ENCODE measurements around the gene NEURL1B. TPM values are rescaled to one million over a fixed set of nuclear protein-coding genes. Genes with fewer than 3 reads are reported as not detected.

NEURL1B gene
- total RNA-seq, 1 experiment from 2014 or later = 2.8 TPM

GRCh38 chr5:172593721-172594235 lies 47.3 kb upstream of the NEURL1B start:
- peaks cover 82% of the 10 kb centered on the region for H3K27me3 Mint-ChIP-seq (ENCODE audit: unreplicated experiment)

GRCh38 chr5:172594431-172594830 lies 46.6 kb upstream of the NEURL1B start:
- Mint-ChIP-seq H3K27me3 (ENCODE audit: unreplicated experiment) (peaks cover 76% of the 10 kb centered on the region), H3K9me3 (ENCODE audit: low read depth, unreplicated experiment) (no peaks in the 10 kb centered on the region), H3K27ac (ENCODE audit: unreplicated experiment) (no peak overlapping the region), H3K4me3 (ENCODE audit: low read depth, unreplicated experiment) (no peak overlapping the region), H3K36me3 (ENCODE audit: insufficient read depth, unreplicated experiment) (no peaks in the 10 kb centered on the region), H3K4me1 (ENCODE audit: low read depth, unreplicated experiment) (no peaks in the 10 kb centered on the region)
- DNase-seq = no peak
- CTCF ChIA-PET = interaction anchor here (1.0 kb wide), 1 partner anchor 18 kb away, joined by 3 read pairs; no protein-coding TSS in a partner anchor
- intact Hi-C loops (cut with micrococcal nuclease; ENCODE audit: unreplicated experiment) = no loop called here
- no peak for TF ChIP-seq CTCF (IDR thresholded peaks at IDR 0.05; ENCODE audit: unreplicated experiment)
- no TSS peak for BruUV-seq (replicated peaks)

More at GRCh38 chr5:172593721-172594235, 47.3 kb upstream of the NEURL1B start:
- Mint-ChIP-seq H3K9me3 (ENCODE audit: low read depth, unreplicated experiment) (no peaks in the 10 kb centered on the region), H3K36me3 (ENCODE audit: insufficient read depth, unreplicated experiment) (no peaks in the 10 kb centered on the region), H3K4me1 (ENCODE audit: low read depth, unreplicated experiment) (no peaks in the 10 kb centered on the region), H3K27ac (ENCODE audit: unreplicated experiment) (no peak overlapping the region), H3K4me3 (ENCODE audit: low read depth, unreplicated experiment) (no peak overlapping the region)
- CTCF ChIA-PET = no interaction called here
- TF ChIP-seq CTCF (IDR thresholded peaks at IDR 0.05; ENCODE audit: unreplicated experiment) = no peak
- intact Hi-C loops (cut with micrococcal nuclease; ENCODE audit: unreplicated experiment) = no loop called here
- DNase-seq = no peak
- no TSS peak for BruUV-seq (replicated peaks)

GRCh38 chr5:172594867-172595466 lies 46.1 kb upstream of the NEURL1B start:
- intact Hi-C loops (cut with micrococcal nuclease; ENCODE audit: unreplicated experiment) = no loop called here
- CTCF ChIA-PET = interaction anchor here (0.6 to 1.0 kb wide), 2 partner anchors 19 to 536 kb away, joined by 3 read pairs; no protein-coding TSS in a partner anchor
- Mint-ChIP-seq H3K36me3 (ENCODE audit: insufficient read depth, unreplicated experiment) (no peaks in the 10 kb centered on the region), H3K27ac (ENCODE audit: unreplicated experiment) (no peak overlapping the region), H3K4me1 (ENCODE audit: low read depth, unreplicated experiment) (no peaks in the 10 kb centered on the region), H3K27me3 (ENCODE audit: unreplicated experiment) (peaks cover 72% of the 10 kb centered on the region), H3K4me3 (ENCODE audit: low read depth, unreplicated experiment) (no peak overlapping the region), H3K9me3 (ENCODE audit: low read depth, unreplicated experiment) (no peaks in the 10 kb centered on the region)
- TF ChIP-seq CTCF (IDR thresholded peaks at IDR 0.05; ENCODE audit: unreplicated experiment) = no peak
- no TSS peak for BruUV-seq (replicated peaks)
- DNase-seq = no peak

- no peak overlapping the region for H3K27ac Mint-ChIP-seq (ENCODE audit: unreplicated experiment)
- H3K9me3 Mint-ChIP-seq (ENCODE audit: low read depth, unreplicated experiment) = no peaks in the 10 kb centered on the region
- no peak overlapping the region for H3K4me3 Mint-ChIP-seq (ENCODE audit: low read depth, unreplicated experiment)
- DNase-seq = no peak
- no peaks in the 10 kb centered on the region for H3K4me1 Mint-ChIP-seq (ENCODE audit: low read depth, unreplicated experiment)
- H3K27me3 Mint-ChIP-seq (ENCODE audit: unreplicated experiment) = peaks cover 70% of the 10 kb centered on the region
- intact Hi-C loops (cut with micrococcal nuclease; ENCODE audit: unreplicated experiment) = no loop called here
- CTCF ChIA-PET = interaction anchor here (0.6 kb wide), 1 partner anchor 535 kb away, joined by 3 read pairs; no protein-coding TSS in a partner anchor
- no peaks in the 10 kb centered on the region for H3K36me3 Mint-ChIP-seq (ENCODE audit: insufficient read depth, unreplicated experiment)
- TF ChIP-seq CTCF (IDR thresholded peaks at IDR 0.05; ENCODE audit: unreplicated experiment) = no peak
- no TSS peak for BruUV-seq (replicated peaks)
Measured at GRCh38 chr5:172595596-172596455, 45.2 kb upstream of the NEURL1B start.

All from Calu3 (cell line).